GM13977 (cell line): Measurements from ENCODE around the gene LDLRAD4.

ENCODE experiments used
- DNase-seq: peaks from one replicate; pipeline ENCODE4 v3.0.0; 2012; ENCODE audit warnings: low spot score
- in situ Hi-C: fragments of 300-500 bp; cut with MboI; formaldehyde crosslinking; loops from one replicate; pipeline ENCODE4 v1.12.0; 2022; ENCODE audit warnings: low sequenced_read_pairs, low pct_unique_long_range_greater_than_20kb, mixed read lengths, inconsistent platforms; ENCODE audit not compliant: unreplicated experiment
- TF ChIP-seq, protein P1 (sequence below): IDR thresholded peaks from 2 replicates; pipeline ENCODE4 v1.5.1; 2012; ENCODE audit warnings: mild to moderate bottlenecking, control low read depth; ENCODE audit not compliant: insufficient read depth; ENCODE audit errors: extremely low read depth, missing control alignments

LDLRAD4 gene

DNA sequence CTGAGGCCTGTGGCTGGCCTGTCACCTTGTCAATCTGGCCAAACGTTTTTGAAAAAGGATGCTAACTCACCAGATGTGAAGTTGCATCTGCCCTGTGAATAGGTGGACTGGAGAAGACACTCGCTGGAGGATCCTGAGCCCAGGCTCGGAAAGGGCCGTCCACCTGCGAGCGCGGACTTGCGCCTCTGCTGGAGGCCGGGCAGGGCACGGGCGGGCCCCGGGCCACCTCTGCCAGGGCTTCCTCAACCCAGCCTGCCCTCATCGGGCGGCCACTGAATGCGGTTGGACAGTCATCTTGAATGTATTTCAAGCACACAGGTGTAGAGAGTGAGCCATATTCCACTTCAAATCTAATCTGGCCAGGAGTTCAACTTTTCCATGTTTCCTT, 423.9 kb downstream of the LDLRAD4 start:
- TF ChIP-seq, protein P1, sequence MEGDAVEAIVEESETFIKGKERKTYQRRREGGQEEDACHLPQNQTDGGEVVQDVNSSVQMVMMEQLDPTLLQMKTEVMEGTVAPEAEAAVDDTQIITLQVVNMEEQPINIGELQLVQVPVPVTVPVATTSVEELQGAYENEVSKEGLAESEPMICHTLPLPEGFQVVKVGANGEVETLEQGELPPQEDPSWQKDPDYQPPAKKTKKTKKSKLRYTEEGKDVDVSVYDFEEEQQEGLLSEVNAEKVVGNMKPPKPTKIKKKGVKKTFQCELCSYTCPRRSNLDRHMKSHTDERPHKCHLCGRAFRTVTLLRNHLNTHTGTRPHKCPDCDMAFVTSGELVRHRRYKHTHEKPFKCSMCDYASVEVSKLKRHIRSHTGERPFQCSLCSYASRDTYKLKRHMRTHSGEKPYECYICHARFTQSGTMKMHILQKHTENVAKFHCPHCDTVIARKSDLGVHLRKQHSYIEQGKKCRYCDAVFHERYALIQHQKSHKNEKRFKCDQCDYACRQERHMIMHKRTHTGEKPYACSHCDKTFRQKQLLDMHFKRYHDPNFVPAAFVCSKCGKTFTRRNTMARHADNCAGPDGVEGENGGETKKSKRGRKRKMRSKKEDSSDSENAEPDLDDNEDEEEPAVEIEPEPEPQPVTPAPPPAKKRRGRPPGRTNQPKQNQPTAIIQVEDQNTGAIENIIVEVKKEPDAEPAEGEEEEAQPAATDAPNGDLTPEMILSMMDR: no peak
- in situ Hi-C loops: no loop called here
- DNase-seq: no peak

DNA sequence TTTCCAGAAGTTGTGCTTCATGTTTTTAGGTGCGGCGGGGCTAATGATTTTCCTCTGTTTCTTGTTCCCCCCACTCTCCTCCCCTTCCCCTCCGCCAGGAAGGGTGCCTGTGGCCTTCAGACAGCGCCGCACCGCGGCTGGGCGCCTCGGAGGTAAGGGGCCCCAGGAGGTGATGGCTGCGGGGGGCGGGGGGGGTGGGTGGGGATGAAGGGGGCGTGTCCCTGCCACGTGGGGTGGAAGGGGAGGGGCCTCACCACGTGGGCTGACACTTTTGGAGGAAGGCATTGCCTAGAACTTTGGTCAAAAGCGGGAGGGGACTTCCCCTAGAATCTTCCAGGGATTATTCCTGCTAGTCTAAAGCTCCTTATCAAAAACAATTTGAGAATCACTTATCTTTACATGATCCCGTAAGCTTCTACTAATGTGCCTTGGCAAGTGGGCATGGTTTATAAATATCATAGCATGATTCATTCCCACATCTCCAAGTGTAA, 424.7 kb downstream of the LDLRAD4 start:
- no peak for DNase-seq
- in situ Hi-C loops: no loop called here
- TF ChIP-seq, protein P1: no peak

DNA sequence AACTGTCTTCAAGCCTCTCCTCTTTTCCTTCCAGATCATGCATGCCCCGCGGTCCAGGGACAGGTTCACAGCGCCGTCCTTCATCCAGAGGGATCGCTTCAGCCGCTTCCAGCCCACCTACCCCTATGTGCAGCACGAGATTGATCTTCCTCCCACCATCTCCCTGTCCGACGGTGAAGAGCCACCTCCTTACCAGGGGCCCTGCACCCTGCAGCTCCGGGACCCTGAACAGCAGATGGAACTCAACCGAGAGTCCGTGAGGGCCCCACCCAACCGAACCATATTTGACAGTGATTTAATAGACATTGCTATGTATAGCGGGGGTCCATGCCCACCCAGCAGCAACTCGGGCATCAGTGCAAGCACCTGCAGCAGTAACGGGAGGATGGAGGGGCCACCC, 426.5 kb downstream of the LDLRAD4 start:
- in situ Hi-C loops: no loop called here
- DNase-seq: no peak
- TF ChIP-seq, protein P1: no peak

DNA sequence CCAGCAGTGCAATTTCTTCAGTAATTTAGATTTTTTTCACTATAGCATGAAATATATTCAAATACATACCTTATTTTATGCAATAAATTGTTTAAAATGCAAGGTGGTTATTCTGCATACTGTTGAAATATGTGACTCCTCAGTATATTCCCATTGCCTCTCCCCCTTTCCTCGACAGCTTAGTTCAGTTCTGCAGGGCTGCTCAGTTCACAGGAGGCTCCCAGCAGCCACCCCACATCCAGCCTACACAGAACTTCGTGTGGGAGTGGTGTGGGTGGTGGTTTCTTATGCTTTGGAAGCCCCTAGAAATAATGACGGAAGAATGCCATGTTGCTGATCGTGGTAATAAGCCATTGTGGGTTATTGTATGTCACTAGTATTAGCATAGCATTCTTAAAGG, 428.1 kb downstream of the LDLRAD4 start:
- TF ChIP-seq, protein P1: no peak
- in situ Hi-C loops: no loop called here
- no peak for DNase-seq

DNA sequence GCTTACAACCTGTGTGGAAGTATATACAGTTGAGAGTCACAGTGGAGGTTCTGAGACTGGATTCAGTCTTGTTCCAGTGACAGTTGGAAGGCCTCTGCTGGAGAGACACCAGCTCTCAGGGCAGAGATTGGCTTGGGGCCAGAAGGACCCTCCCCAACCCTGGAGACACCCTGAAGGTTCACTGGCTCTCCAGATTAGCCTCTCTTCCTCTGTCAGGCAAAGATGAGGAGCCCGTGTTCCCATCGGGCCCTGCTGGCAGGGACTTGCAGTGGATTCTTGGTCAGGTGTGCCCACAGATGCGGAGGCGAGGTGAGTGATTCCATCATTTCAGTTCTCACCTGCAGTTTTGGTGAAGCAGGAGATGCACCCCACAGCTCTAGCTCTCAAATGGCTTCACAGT, 429.2 kb downstream of the LDLRAD4 start:
- no peak for DNase-seq
- TF ChIP-seq, protein P1: no peak
- in situ Hi-C loops: no loop called here

DNA sequence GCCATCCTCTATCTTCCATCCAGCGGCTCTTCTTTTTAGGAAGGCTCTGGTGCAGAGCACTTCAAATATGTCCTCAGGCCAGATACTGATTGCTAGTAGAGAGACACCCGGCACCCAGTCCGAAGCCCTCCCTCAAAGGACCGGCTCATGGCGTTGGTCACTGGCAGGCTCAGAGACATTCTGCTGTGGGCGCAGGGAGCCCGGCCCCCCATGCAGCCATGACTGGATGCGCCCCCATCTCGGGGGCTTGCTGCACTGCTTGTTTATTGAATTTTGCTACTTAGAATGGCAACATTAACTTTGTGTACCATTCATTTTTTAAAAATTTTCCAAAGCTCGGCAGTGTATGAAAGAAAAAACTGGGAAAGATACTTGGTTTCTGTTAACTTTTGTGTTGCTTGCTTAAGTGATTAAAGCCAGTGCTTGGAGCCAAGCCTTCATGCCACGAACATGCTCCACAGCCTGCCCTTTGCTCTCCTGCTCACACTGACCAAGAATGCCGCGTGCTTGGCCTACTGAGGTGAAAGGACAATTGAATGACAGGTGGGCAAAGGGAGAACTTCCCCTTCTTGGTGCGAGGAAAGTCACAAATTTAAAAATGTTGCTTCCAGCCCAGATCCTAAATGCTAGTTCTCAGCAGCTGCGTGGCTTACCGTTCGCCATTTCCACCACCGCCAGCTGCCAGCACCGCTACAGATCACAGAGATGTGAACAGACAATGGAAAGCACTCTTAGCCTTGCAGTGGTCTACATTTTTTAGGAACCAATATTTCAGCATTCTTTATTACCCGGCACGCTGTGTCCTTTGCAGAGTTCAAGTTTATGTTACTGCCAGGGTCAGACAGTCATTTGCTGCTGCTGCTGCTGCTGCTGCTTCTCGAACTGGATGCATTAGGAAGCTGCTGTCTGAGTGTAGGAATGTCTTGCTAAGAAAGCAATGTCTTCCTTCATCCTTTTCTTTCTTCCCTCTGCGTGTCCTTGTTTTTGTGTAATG, 431.1 kb downstream of the LDLRAD4 start:
- no peak for DNase-seq
- TF ChIP-seq, protein P1: no peak
- in situ Hi-C loops: no loop called here
